Fibroblast of lung (primary cell): Measurements from ENCODE around the gene XXYLT1.

Source experiments
- EZH2 ChIP-seq: IDR thresholded peaks from 2 replicates; pipeline ENCODE4 v1.5.1; 2012; ENCODE audit warnings: low read length, control low read depth, mild to moderate bottlenecking; ENCODE audit errors: missing control alignments
- TF ChIP-seq, protein P1 (sequence below), 2 donors: IDR thresholded peaks in 1 of 2; conservative IDR thresholded peaks in 1 of 2; 1 replicate in 1 of 2; 2 replicates in 1 of 2; pipeline ENCODE4 v1.5.1; 2011 to 2012; ENCODE audit warnings: low read length in 2 of 2, control low read depth in 1 of 2, inconsistent platforms in 1 of 2, low read depth in 1 of 2, mild to moderate bottlenecking in 1 of 2

DNA sequence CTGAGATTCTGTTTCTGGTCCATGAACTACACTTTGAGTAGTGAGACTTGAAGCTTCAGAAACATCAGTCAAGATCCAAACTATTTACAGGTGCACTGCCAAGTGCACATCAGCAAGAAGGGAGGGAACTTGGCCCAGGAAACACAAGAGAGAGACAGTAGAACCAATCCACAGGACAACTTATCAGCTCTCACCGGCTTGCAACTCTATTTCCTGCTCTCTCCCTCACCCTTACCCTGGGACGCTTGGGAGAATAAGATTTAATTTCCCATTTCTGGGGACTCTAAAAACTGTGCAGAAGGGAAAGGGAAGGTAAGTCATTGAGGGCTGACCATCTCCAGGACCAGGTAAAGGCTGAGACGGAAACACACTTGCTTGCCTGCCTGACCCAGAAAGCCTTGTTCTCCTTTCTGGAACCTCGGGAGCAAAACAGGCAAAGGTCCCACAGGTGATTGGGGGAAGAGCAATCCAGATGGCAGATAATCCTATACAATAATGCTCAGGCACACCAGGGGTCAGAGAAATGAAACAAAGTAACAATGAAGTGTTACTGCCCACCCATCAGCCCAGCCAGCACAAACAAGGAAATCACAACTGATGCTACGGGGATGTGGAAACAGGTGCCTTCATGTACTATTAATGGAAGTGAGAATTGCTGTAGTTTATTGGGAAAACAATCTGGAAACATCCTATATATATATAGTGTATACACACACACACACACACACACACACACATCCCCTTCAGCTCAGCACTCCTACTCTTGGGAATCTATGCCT is 154.4 kb downstream of the XXYLT1 start:
- TF ChIP-seq, protein P1, sequence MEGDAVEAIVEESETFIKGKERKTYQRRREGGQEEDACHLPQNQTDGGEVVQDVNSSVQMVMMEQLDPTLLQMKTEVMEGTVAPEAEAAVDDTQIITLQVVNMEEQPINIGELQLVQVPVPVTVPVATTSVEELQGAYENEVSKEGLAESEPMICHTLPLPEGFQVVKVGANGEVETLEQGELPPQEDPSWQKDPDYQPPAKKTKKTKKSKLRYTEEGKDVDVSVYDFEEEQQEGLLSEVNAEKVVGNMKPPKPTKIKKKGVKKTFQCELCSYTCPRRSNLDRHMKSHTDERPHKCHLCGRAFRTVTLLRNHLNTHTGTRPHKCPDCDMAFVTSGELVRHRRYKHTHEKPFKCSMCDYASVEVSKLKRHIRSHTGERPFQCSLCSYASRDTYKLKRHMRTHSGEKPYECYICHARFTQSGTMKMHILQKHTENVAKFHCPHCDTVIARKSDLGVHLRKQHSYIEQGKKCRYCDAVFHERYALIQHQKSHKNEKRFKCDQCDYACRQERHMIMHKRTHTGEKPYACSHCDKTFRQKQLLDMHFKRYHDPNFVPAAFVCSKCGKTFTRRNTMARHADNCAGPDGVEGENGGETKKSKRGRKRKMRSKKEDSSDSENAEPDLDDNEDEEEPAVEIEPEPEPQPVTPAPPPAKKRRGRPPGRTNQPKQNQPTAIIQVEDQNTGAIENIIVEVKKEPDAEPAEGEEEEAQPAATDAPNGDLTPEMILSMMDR (conservative IDR thresholded peaks at IDR 0.05 in 1 of 2, IDR thresholded peaks at IDR 0.05 in 1 of 2; ENCODE audit: low read depth in 1 of 2, low read length in 2 of 2): no peak
- no peak for TF ChIP-seq EZH2
